Loucy (cell line): ENCODE data around the gene ZFYVE28.

Experiments used
- CTCF ChIP-seq: fragments of 200-600 bp; sonication (generic); conservative IDR thresholded peaks from 2 replicates; pipeline ENCODE4 v1.5.1; 2014; ENCODE audit warnings: mild to moderate bottlenecking, antibody characterized with exemption, low read length
- EZH2phosphoT487 ChIP-seq: fragments of 200-600 bp; IDR thresholded peaks from 2 replicates; pipeline ENCODE4 v1.6.1; 2018; ENCODE audit warnings: antibody characterized with exemption, mild to moderate bottlenecking, moderate library complexity, borderline replicate concordance

- TF ChIP-seq CTCF (no peak), EZH2phosphoT487 (no peak)
Measured at GRCh38 chr4:2364654-2365053, 53.8 kb downstream of the ZFYVE28 start.
